ENCODE measurements around the gene STK10.

- TF ChIP-seq YY1 (IDR thresholded peaks at IDR 0.05; ENCODE audit: insufficient read depth, insufficient read length) (no peak), SUZ12 (IDR thresholded peaks at IDR 0.05; ENCODE audit: extremely low read depth, insufficient read depth, insufficient read length) (no peak)
Measured at GRCh38 chr5:172183881-172184280, 4.1 kb downstream of the STK10 start.
